Neuronal stem cell (in vitro differentiated cells): Measurements from ENCODE around the gene MCAT.
A peak's percentile ranks its signal among the peaks of the same experiment; 100 is the strongest.

Experiments used
- DNase-seq: peaks from one replicate; pipeline ENCODE4 v3.0.0-alpha.2; 2013; ENCODE audit warnings: low spot score
- H2AFZ ChIP-seq: one replicate; pipeline ENCODE4 v1.6.1; 2013; ENCODE audit warnings: mild to moderate bottlenecking, low read length, inconsistent platforms
- H2AK5ac ChIP-seq: 2 replicates; pipeline ENCODE4 v1.6.1; 2013; ENCODE audit warnings: low read depth, mild to moderate bottlenecking, inconsistent platforms, low read length, moderate library complexity, mixed read lengths
- H2BK120ac ChIP-seq: 2 replicates; pipeline ENCODE4 v1.6.1; 2013; ENCODE audit warnings: low read depth, mild to moderate bottlenecking, inconsistent platforms, low read length, moderate library complexity, mixed read lengths
- H2BK12ac ChIP-seq: one replicate; pipeline ENCODE4 v1.6.1; 2013; ENCODE audit warnings: low read length, inconsistent platforms
- H2BK15ac ChIP-seq: 2 replicates; pipeline ENCODE4 v1.6.1; 2013; ENCODE audit warnings: mild to moderate bottlenecking, low read length, inconsistent platforms, mixed read lengths
- H2BK5ac ChIP-seq: one replicate; pipeline ENCODE4 v1.6.1; 2013; ENCODE audit warnings: inconsistent platforms, mild to moderate bottlenecking, low read length, moderate library complexity
- H3K14ac ChIP-seq: one replicate; pipeline ENCODE4 v1.6.1; 2013; ENCODE audit warnings: low read length, inconsistent platforms
- H3K18ac ChIP-seq: 2 replicates; pipeline ENCODE4 v1.6.1; 2013; ENCODE audit warnings: low read length, inconsistent platforms
- H3K23ac ChIP-seq: 2 replicates; pipeline ENCODE4 v1.6.1; 2013; ENCODE audit warnings: low read depth, mild to moderate bottlenecking, mixed read lengths, low read length, inconsistent platforms; ENCODE audit not compliant: poor library complexity
- H3K27ac ChIP-seq: replicated peaks from 3 replicates; pipeline ENCODE4 v1.5.1; 2013; ENCODE audit warnings: low read length, inconsistent platforms
- H3K27me3 ChIP-seq, 3 experiments: 2 replicates each; pipeline ENCODE4 v1.6.1; 2013; ENCODE audit warnings: low read length in 3 of 3, mild to moderate bottlenecking in 2 of 3, inconsistent platforms in 1 of 3, low read depth in 1 of 3, mixed read lengths in 1 of 3, moderate library complexity in 1 of 3; ENCODE audit not compliant: control insufficient read depth in 3 of 3, insufficient read depth in 3 of 3
- H3K36me3 ChIP-seq, 2 donors: replicated peaks in 1 of 2; 2 replicates each; pipeline ENCODE4 v1.6.1; 2013; ENCODE audit warnings: low read length in 2 of 2; ENCODE audit not compliant: control insufficient read depth in 2 of 2, insufficient read depth in 2 of 2
- H3K4ac ChIP-seq: 2 replicates; pipeline ENCODE4 v1.6.1; 2013; ENCODE audit warnings: inconsistent platforms, mild to moderate bottlenecking, low read length, moderate library complexity
- H3K4me1 ChIP-seq, 2 donors: 1 replicate in 1 of 2; 2 replicates in 1 of 2; pipeline ENCODE4 v1.6.1; 2013; ENCODE audit warnings: low read length in 2 of 2, low read depth in 1 of 2; ENCODE audit not compliant: control insufficient read depth in 2 of 2, insufficient read depth in 1 of 2
- H3K4me2 ChIP-seq: one replicate; pipeline ENCODE4 v1.6.1; 2013; ENCODE audit warnings: mild to moderate bottlenecking, low read length, inconsistent platforms; ENCODE audit not compliant: insufficient read depth, poor library complexity, severe bottlenecking
- H3K4me3 ChIP-seq, 2 donors: 2 replicates each; pipeline ENCODE4 v1.5.1; 2013; ENCODE audit warnings: low read length in 2 of 2, mild to moderate bottlenecking in 2 of 2, inconsistent platforms in 1 of 2, moderate library complexity in 1 of 2
- H3K79me1 ChIP-seq: one replicate; pipeline ENCODE4 v1.6.1; 2013; ENCODE audit warnings: low read depth, mild to moderate bottlenecking, inconsistent platforms, low read length, moderate library complexity
- H3K9ac ChIP-seq: one replicate; pipeline ENCODE4 v1.6.1; 2013; ENCODE audit warnings: mild to moderate bottlenecking, low read depth, low read length, inconsistent platforms; ENCODE audit not compliant: poor library complexity
- H3K9me3 ChIP-seq, 2 donors: replicated peaks in 1 of 2; 2 replicates each; pipeline versions ENCODE3 to v1.6.1; 2013; ENCODE audit warnings: low read length in 2 of 2, mild to moderate bottlenecking in 2 of 2, inconsistent platforms in 1 of 2, low read depth in 1 of 2, mixed read lengths in 1 of 2, moderate library complexity in 1 of 2; ENCODE audit not compliant: control insufficient read depth in 2 of 2, insufficient read depth in 1 of 2
- H4K8ac ChIP-seq: one replicate; pipeline ENCODE4 v1.6.1; 2013; ENCODE audit warnings: low read depth, mild to moderate bottlenecking, inconsistent platforms, low read length, moderate library complexity
- H4K91ac ChIP-seq: one replicate; pipeline ENCODE4 v1.6.1; 2013; ENCODE audit warnings: low read length, low read depth, mild to moderate bottlenecking, inconsistent platforms; ENCODE audit not compliant: poor library complexity
- WGBS, 2 donors: extraction: QIAGEN DNeasy Blood & Tissue Kit; methylation state at CpG; one replicate each; pipeline ENCODE4 v1.1.7; 2013; ENCODE audit warnings: missing lambda C conversion rate in 2 of 2, mixed read lengths in 1 of 2; ENCODE audit not compliant: insufficient read length in 2 of 2, insufficient replicate concordance in 1 of 2; ENCODE audit errors: extremely low coverage in 2 of 2; 5-methylcytosine and 5-hydroxymethylcytosine counted together

Gene MCAT

DNA sequence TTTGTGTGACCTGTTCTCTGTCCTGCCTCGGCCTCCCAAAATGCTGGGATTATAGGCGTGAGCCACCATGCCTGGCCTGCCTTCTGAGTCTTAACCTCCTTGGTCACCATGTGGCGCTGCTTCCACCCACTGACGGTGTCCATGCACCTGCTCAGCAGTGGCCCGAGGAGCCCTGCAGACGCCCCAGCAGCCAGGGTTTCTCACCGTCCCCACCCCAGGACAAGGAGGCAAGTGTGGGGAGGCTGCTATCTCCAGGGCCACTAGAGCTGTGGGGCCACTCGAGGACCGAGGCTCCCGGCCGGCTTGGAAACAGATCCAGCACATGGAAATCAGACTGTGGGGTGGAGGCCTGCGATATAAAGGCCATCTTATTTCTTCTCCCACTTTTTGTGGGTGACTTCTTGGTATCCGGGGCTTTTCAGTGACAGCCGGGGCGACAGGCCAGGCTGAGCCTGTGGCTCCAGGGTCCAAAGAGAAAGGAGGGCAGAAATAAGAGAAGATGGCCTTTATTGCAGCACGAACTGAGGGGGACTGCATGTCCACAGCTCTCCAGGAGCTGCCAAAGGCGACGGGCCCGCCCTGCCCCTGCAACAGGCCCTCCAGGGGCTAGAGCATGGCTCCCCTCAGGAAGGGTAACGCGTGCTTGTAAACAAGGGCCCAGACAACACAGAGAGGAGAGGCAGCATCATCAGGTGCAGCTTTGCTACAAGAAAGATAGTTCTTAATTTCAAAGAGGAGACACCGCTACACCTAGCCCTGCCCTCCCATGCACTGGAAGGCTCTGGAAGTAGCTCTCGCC is 23.1 kb upstream of the MCAT start:
- H2AK5ac ChIP-seq, result no peak overlapping the region
- H3K27me3 ChIP-seq, result no peaks in the 10 kb centered on the region
- H3K18ac ChIP-seq, result no peak overlapping the region
- no peak overlapping the region for H2BK15ac ChIP-seq
- no peak overlapping the region for H3K4me2 ChIP-seq
- no peak overlapping the region for H3K14ac ChIP-seq
- H3K79me1 ChIP-seq, result peaks cover 2% of the 10 kb centered on the region
- DNase-seq, result no peak
- no peak overlapping the region for H4K91ac ChIP-seq
- H4K8ac ChIP-seq, result no peak overlapping the region
- peaks cover 0 to 2% of the 10 kb centered on the region in 2 donors for H3K9me3 ChIP-seq
- no peak overlapping the region for H2AFZ ChIP-seq
- no peak overlapping the region for H3K27ac ChIP-seq
- H2BK120ac ChIP-seq, result no peak overlapping the region
- H3K4me3 ChIP-seq, result no peak overlapping the region
- no peak overlapping the region for H3K9ac ChIP-seq
- H3K4ac ChIP-seq, result no peak overlapping the region
- no CpG with 5 or more reads among the region's 23 CpGs for WGBS, 2 donors
- no peak overlapping the region for H2BK5ac ChIP-seq
- H2BK12ac ChIP-seq, result no peak overlapping the region
- H3K36me3 ChIP-seq, result peaks cover 27 to 42% of the 10 kb centered on the region in 2 donors
- no peak overlapping the region for H3K23ac ChIP-seq
- peaks cover 0 to 4% of the 10 kb centered on the region in 2 donors for H3K4me1 ChIP-seq

DNA sequence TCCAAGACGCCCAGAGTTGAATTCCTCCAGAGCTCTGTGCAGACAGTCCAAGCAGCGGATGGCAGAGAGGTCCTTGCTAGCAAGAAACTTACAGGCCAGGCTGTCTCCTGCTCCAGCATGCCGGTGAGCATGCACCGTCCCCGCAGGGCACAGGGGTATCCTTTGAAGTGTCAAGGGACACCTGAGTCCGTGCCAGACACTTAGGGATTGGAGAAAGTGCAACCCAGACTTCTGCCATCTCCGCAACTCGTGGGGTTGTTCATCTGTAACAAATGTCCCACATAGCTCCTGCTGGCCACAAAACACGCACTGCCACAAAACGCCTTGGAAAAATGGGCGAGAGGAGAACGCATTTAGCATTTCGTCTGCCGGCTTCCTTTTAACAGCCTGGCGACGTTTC is 21.4 kb upstream of the MCAT start:
- Histone ChIP-seq H3K27me3 (no peaks in the 10 kb centered on the region), H3K4me3 (no peak overlapping the region), H3K79me1 (peaks cover 2% of the 10 kb centered on the region), H3K18ac (no peak overlapping the region), H4K8ac (no peak overlapping the region), H3K27ac (no peak overlapping the region), H3K9me3 (no peaks in the 10 kb centered on the region), H2BK5ac (no peak overlapping the region), H3K23ac (no peak overlapping the region), H3K4me2 (no peak overlapping the region), H2AK5ac (no peak overlapping the region), H3K4me1 (peaks cover 0 to 4% of the 10 kb centered on the region in 2 donors), H3K9ac (no peak overlapping the region), H3K36me3 (peaks cover 13 to 26% of the 10 kb centered on the region in 2 donors), H2BK120ac (no peak overlapping the region), H2AFZ (no peak overlapping the region), H2BK12ac (no peak overlapping the region), H3K14ac (no peak overlapping the region), H4K91ac (no peak overlapping the region), H3K4ac (no peak overlapping the region), H2BK15ac (no peak overlapping the region)
- DNase-seq, result no peak
- no CpG with 5 or more reads among the region's 16 CpGs for WGBS, 2 donors

DNA sequence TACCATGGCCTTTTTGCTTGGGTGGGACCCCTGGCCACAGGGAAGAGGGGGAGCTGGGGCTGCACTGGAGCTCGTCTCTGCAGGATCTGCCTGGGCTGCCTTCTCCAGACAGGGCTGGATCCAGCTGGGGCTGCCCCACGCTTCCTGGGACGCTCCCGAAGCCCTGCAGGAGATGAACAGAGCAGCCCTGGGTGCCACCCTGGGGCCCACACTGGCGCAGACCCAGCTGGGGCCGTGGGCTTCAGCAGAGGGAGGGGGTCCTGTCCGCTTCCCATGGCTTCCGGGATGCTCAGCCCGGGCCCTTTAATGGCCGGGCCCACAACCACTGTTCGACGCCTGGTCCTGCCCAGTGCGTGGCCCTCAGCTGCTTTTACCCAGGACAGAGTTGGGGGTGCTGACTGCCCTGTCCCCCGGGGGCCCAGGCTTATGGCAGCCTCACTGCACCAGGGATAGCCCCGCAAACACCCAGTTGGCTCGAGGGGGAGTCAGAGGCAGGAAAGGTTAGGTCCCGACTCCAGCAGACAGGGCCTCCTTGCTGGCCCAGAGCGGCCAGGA is 20.1 kb upstream of the MCAT start:
- peak overlapping the region; percentile 13 for H3K18ac ChIP-seq
- no peak overlapping the region for H3K4me2 ChIP-seq
- H3K27me3 ChIP-seq, result no peaks in the 10 kb centered on the region
- H3K14ac ChIP-seq, result peak overlapping the region; percentile 47
- H2AK5ac ChIP-seq, result peak overlapping the region; percentile 61
- H3K23ac ChIP-seq, result peak overlapping the region; percentile 85
- no peak overlapping the region for H3K27ac ChIP-seq
- no peak for DNase-seq
- H2BK120ac ChIP-seq, result no peak overlapping the region
- no peak overlapping the region for H4K91ac ChIP-seq
- peaks cover 10 to 13% of the 10 kb centered on the region in 2 donors for H3K36me3 ChIP-seq
- peaks cover 0 to 4% of the 10 kb centered on the region in 2 donors for H3K4me1 ChIP-seq
- no peak overlapping the region for H4K8ac ChIP-seq
- no peak overlapping the region for H2BK5ac ChIP-seq
- H3K9ac ChIP-seq, result peak overlapping the region; percentile 60
- no peak overlapping the region for H3K4ac ChIP-seq
- no peaks in the 10 kb centered on the region for H3K9me3 ChIP-seq
- H2BK12ac ChIP-seq, result no peak overlapping the region
- H3K79me1 ChIP-seq, result peaks cover 2% of the 10 kb centered on the region
- no peak overlapping the region for H2BK15ac ChIP-seq
- H2AFZ ChIP-seq, result peak overlapping the region; percentile 59
- no CpG with 5 or more reads among the region's 18 CpGs for WGBS, 2 donors
- H3K4me3 ChIP-seq, result no peak overlapping the region

DNA sequence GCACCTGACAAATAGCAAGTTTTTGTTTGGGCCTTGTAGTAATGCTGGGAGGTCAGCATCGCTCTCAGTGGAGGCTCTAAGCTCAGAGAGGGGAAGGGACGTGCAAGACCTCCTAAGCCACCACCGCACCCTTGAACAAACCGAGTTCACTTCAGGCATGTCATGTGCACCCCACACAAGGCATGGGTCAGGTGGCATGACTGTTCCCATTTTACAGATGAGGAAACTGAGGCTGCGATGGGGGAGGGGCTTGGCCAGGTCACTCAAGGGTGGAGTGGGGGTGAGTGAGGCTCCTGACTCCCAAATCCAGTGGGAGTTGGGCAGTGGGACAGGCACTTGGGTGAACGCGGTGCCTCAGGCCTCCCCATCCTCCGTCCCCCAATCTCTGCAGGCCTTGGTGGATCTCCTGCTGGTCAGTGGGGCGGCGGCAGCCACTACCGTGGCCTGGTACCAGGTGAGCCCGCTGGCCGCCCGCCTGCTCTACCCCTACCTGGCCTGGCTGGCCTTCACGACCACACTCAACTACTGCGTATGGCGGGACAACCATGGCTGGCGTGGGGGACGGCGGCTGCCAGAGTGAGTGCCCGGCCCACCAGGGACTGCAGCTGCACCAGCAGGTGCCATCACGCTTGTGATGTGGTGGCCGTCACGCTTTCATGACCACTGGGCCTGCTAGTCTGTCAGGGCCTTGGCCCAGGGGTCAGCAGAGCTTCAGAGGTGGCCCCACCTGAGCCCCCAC is 19.4 kb upstream of the MCAT start:
- WGBS, 2 donors, result no CpG with 5 or more reads among the region's 24 CpGs
- H2BK15ac ChIP-seq, result no peak overlapping the region

More for the DNA sequence above, 19.4 kb upstream of the MCAT start:
- peak overlapping the region; percentile 85 for H3K23ac ChIP-seq
- H3K27me3 ChIP-seq, result no peaks in the 10 kb centered on the region
- no peak overlapping the region for H4K91ac ChIP-seq
- no peak overlapping the region for H3K4me2 ChIP-seq
- H2AK5ac ChIP-seq, result no peak overlapping the region
- H3K4me1 ChIP-seq, result peaks cover 0 to 4% of the 10 kb centered on the region in 2 donors
- H2BK5ac ChIP-seq, result no peak overlapping the region
- no peak overlapping the region for H3K4me3 ChIP-seq
- H3K14ac ChIP-seq, result no peak overlapping the region
- H2BK12ac ChIP-seq, result no peak overlapping the region
- DNase-seq, result no peak
- no peak overlapping the region for H3K27ac ChIP-seq
- no peak overlapping the region for H3K9ac ChIP-seq
- no peak overlapping the region for H2AFZ ChIP-seq
- H2BK120ac ChIP-seq, result no peak overlapping the region
- H4K8ac ChIP-seq, result no peak overlapping the region
- H3K79me1 ChIP-seq, result peaks cover 2% of the 10 kb centered on the region
- H3K18ac ChIP-seq, result no peak overlapping the region
- no peaks in the 10 kb centered on the region for H3K9me3 ChIP-seq
- H3K4ac ChIP-seq, result no peak overlapping the region
- H3K36me3 ChIP-seq, result peaks cover 2 to 6% of the 10 kb centered on the region in 2 donors
